HG02642 (cell line): ENCODE measurements around the gene NRXN2.
A peak's percentile ranks its signal among the peaks of the same experiment; 100 is the strongest.
"Not testable (repeated sequence)": the region's sequence is repeated elsewhere in the genome, so short reads cannot be mapped to it uniquely, and the experiment has no call there.

Experiments
- ATAC-seq: cut with Tn5 transposase; IDR thresholded peaks from one replicate; pipeline ENCODE4 v1.9.1; 2021; ENCODE audit warnings: mild to moderate bottlenecking; ENCODE audit not compliant: unreplicated experiment, poor library complexity

NRXN2 gene

GRCh38 chr11:64686466-64687170 is 36.4 kb downstream of the NRXN2 start:
- ATAC-seq = no peak

- ATAC-seq = no peak
Observed at GRCh38 chr11:64685536-64685935, 37.5 kb downstream of the NRXN2 start.

GRCh38 chr11:64684357-64684756 is 38.6 kb downstream of the NRXN2 start:
- no peak for ATAC-seq

DNA sequence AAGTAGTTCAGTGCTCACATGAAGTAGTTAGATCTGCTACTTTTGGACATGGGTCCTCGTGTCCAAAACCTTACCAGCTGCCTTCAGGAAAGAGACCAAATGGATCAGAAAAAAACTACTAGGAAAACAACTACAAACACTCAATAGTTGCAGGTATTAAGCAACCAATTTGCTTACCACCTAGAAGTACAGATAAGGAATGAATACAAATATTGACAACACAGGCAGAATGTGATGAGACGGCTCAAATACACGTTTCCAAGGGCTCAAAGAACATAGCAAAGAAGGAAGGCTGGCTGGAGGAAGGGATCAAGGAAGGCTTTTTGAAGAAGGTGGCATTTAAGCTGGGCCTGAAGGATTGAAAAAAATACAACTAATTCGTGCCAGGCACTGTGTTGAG is 41.8 kb downstream of the NRXN2 start:
- no peak for ATAC-seq

DNA sequence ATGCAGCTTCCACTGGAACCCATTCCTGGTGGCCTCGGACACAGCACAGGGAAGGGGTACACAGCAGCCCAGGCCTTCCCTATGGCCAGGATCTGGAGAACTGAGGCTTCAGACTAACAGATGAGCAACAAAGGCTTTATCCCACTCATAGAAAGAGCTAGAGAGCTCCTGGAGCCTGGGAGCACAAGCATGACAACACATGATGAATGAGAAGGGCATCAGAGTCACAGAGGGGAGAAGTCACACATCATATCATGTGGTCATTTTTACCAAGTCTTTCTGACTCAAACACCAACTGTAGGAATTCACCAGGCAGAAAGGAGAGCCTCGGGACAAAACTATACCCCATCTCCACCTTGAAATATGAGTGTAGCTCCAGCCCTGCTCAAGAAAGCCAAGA is 43.2 kb downstream of the NRXN2 start:
- ATAC-seq = no peak

GRCh38 chr11:64677441-64678023 is 45.5 kb downstream of the NRXN2 start:
- ATAC-seq = no peak

DNA sequence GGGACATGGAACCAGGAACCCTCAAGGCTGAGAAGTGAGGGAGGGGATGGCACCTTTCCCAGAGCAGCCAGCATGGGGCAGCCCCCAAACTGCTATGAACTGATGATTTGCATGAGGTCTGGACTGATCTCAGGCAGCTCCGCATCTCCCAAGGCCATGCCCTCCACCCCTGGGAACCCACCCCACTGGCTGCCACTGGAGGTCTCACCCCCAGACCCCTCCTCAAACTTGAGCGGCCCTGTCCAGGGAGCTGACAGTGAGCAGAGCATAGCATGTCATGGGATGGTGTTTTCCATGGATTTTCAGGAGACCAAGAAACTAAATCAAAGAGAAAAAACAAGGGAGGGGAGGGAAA is 46.8 kb downstream of the NRXN2 start:
- ATAC-seq = no peak

- ATAC-seq = peak; percentile 45
Observed at GRCh38 chr11:64675450-64676260, 47.3 kb downstream of the NRXN2 start.

- peak; percentile 49 for ATAC-seq
Observed at GRCh38 chr11:64674774-64675173, 48.2 kb downstream of the NRXN2 start.

DNA sequence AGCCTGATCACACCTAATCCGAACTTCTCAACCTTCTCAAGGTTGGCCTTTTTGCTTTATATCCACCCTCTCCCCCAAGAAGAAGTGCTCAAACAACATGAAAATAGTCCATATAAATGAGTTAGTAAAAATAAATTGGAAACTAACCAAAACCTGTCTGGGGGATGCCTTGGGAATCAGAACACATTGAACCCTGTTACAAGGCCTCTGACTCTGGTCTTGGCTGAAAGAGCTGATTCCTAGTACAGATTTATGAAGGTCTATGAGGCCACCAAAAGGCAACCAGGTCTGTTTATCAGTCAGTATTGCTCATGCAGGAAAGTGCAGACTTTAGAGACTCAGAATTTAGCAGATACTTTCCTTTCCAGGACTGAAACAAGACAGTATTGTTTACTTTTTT is 49.7 kb downstream of the NRXN2 start:
- ATAC-seq = no peak

GRCh38 chr11:64672875-64673274 is 50.1 kb downstream of the NRXN2 start:
- no peak for ATAC-seq

GRCh38 chr11:64670975-64671374 is 52.0 kb downstream of the NRXN2 start:
- ATAC-seq = no peak

DNA sequence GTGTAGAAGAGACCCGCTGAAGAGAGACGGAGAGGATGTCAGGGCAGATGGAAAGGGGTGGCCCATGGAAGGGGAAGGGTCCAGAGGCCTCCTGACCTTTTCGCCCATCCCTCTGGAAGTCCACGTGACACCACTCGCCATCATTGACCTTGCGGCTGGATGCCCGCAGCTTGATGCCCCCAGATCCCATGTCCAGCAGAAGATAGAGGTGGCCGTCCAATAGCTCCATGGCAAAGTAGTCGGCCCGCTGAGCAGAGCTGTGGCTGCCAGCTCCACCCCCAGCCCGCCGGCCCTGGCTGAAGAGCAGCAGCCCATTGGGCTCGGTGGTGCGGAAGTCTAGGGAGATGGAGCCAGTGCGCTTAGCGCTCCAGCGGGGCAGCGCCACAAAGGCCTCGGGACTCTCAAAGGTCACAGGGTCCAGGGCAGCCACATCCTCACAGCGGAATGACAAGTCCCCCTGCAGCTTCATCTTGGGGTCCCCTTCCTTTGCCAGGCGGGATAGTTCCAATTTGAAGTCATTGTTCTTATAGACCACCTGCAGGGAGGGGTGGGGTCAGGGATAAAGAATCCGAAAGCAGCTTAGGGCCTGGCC is 55.7 kb downstream of the NRXN2 start:
- ATAC-seq = no peak

DNA sequence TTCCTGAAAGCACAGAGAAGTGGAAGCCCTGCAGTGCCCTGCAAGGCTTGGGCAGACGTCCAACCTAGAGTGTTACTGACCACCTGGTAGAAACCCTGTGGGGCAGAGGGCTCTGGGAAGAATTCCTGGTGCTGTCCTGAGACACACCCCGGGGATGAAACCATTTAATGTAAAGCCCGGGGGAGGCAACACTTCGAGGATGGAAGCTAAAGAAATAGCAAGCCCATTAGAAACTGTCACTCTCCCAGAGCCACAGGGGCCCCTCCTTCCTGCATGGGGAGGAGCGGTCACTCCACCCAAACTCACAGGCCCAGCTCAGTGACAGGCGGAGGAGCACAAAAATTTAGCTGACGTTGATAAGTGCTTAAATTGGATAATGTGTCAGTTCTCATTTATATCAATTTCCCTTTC is 57.6 kb downstream of the NRXN2 start:
- ATAC-seq = no peak

DNA sequence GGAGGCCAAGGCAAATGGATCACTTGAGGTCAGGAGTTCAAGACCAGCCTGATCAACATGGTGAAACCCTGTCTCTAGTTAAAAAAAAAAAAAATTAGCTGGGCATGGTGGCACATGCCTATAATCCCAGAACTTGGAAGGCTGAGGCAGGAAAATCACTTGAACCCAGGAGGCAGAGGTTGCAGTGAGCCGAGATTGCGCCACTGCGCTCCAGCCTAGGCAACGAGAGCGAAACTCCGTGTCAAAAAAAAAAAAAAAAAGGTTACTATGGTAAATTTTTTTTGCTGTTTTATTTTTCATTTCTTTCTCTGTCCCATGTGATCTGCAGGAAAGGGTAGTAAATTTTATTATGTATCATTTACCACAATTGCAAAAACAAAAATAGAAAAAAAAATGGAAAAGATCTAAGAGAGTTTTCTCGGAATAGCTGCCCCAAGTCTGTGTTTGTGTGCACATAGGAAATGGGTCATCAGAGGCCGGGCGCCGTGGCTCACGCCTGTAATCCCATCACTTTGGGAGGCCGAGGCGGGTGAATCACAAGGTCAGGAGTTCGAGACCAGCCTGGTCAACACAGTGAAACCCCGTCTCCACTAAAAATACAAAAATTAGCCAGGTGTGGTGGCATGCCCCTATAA is 58.6 kb downstream of the NRXN2 start:
- not testable (repeated sequence) for ATAC-seq

GRCh38 chr11:64663656-64664055 is 59.3 kb downstream of the NRXN2 start:
- no peak for ATAC-seq

- ATAC-seq = no peak
Observed at GRCh38 chr11:64661614-64662013, 61.4 kb downstream of the NRXN2 start.

GRCh38 chr11:64661146-64661545 is 61.9 kb downstream of the NRXN2 start:
- ATAC-seq = no peak

DNA sequence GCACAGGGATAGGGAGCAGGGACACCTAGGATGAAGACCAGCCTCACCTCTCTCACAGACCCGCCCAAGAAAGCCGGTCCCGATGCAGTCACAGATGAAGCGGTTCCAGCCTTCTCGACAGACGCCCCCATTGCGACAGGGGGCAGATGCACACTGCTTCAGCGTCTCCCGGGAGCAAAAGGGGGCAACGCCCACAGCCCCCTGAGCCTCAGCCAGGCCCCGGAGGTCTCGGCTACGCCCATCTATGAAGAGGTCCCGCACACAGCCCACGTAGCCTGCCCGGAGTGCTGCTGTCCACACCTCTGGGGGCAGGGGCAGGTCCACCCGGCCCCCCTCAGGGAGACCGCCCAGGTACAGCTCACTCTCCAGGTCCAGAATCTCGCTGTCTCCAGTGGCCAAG is 62.3 kb downstream of the NRXN2 start:
- no peak for ATAC-seq

DNA sequence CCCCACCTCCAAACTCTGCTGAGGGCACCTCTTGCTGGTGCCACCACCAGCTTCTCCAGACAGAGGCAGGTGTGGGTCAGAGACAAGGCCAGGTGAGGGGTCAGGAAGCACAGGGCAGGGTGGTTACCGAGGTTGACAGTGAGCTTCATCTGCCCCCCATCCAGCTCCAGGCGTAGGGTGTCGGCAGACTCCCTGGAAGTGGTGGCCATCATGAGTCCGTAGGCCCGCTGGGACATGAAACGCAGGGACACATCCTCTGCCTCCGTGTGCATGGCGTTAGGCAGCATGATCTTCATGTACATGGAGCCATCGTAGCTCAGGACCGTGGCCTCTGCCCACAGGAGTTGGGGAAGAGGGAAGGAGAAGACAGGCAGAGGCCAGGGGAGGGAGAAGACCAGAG is 62.8 kb downstream of the NRXN2 start:
- ATAC-seq = no peak
